NB4 (cell line): ENCODE results near the gene MINDY1.

Experiments used
- CTCF ChIP-seq: IDR thresholded peaks from one replicate; pipeline ENCODE4 v1.5.1; 2012; ENCODE audit warnings: low read depth, low read length
- POLR2A ChIP-seq: IDR thresholded peaks from 2 replicates; pipeline ENCODE4 v1.6.1; 2011; ENCODE audit warnings: mild to moderate bottlenecking; ENCODE audit not compliant: insufficient read length; ENCODE audit errors: extremely low read depth

- TF ChIP-seq CTCF (no peak), POLR2A (no peak)
Measured at GRCh38 chr1:150976401-150976821, 30.3 kb downstream of the MINDY1 start.
